ENCODE measurements around the gene LIN7C. TPM values are rescaled to one million over a fixed set of nuclear protein-coding genes. Genes with fewer than 3 reads are reported as not detected.

LIN7C gene
- total RNA-seq, 3 donors from 2014 or later (not counting 1 experiment from before 2014, with no cell fraction given), result 16.4 to 25.3 (median 22.5) TPM

DNA sequence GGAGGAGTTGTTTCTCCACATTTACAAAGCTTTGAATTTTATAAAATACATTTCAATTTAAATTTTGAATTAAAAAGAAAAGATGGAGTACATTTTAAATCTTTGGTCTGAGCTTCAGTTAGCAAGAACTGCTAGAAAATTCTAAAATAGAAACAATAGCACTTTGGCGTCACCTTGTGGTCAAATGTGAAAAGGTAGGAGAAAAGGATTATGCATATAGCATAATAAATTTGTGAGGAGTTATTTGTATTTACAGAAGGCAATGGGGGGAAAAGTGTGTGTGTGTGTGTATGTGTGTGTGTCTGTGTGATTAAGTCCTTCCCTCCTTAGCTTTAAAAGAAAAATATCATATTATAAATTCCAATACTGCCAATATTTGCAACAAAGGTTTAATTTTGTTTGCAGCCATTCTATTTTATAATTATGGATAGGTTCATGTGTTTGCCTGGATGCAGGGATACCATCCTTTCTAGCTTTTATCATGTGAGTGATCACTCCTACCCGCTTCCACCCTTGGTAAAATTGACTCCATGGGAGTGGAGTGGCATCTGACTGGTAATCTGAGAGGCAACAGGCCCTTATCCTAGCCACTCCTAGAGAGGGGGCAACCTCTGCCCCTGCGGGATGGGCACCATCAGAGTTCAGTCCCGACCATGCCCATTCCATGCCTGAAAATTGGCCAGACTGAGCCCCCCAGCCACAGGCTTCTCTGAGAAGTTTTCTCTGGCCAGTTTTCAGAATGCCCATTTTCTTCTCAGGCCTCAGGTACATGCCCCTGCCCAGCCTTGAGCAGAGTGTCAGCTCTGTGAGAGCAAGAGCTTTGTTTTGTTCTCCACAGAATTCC, 20.4 kb downstream of the LIN7C start:
- H3K27ac Mint-ChIP-seq, result no peak overlapping the region

DNA sequence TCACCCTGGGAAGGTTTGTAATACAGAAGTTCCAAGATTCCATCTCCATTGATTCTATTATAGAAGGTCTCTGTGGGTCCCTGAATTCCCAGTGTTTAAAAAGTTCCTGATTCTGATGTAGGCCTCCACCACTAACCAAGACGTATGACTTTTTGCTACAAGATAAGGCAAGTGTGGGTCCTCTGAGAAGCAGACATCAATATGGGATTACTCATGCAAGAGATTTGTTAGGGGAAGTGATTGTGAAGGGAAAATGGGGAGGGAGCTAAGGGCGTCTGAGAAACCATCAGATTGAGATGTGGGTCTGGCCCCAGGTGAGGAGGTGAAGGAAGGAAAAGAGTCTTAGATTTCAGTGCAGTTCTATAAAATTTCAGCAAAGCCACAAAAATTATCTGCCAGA, 23.8 kb downstream of the LIN7C start:
- no peak overlapping the region for H3K4me3 Mint-ChIP-seq
- Histone ChIP-seq H3K36me3 (ENCODE audit: control insufficient read depth, insufficient read depth, low read length) (no peaks in the 10 kb centered on the region), H3K27me3 (ENCODE audit: control insufficient read depth, insufficient read depth, low read length) (no peaks in the 10 kb centered on the region), H3K27ac (ENCODE audit: low read length) (no peak overlapping the region), H3K4me3 (ENCODE audit: low read length) (no peak overlapping the region), H3K9me3 (ENCODE audit: control insufficient read depth, insufficient read depth, low read length) (no peaks in the 10 kb centered on the region), H3K4me1 (ENCODE audit: control insufficient read depth, insufficient read depth, low read length) (no peaks in the 10 kb centered on the region)
- no peaks in the 10 kb centered on the region for H3K4me1 Mint-ChIP-seq
- ATAC-seq (no peak), DNase-seq (no peak)
- TF ChIP-seq, protein P1, sequence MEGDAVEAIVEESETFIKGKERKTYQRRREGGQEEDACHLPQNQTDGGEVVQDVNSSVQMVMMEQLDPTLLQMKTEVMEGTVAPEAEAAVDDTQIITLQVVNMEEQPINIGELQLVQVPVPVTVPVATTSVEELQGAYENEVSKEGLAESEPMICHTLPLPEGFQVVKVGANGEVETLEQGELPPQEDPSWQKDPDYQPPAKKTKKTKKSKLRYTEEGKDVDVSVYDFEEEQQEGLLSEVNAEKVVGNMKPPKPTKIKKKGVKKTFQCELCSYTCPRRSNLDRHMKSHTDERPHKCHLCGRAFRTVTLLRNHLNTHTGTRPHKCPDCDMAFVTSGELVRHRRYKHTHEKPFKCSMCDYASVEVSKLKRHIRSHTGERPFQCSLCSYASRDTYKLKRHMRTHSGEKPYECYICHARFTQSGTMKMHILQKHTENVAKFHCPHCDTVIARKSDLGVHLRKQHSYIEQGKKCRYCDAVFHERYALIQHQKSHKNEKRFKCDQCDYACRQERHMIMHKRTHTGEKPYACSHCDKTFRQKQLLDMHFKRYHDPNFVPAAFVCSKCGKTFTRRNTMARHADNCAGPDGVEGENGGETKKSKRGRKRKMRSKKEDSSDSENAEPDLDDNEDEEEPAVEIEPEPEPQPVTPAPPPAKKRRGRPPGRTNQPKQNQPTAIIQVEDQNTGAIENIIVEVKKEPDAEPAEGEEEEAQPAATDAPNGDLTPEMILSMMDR (IDR thresholded peaks at IDR 0.05), result no peak
- no peaks in the 10 kb centered on the region for H3K27me3 Mint-ChIP-seq (ENCODE audit: low read depth in 2 of 2)
- no peaks in the 10 kb centered on the region for H3K9me3 Mint-ChIP-seq
- H3K36me3 Mint-ChIP-seq, result no peaks in the 10 kb centered on the region
- H3K27ac Mint-ChIP-seq, result no peak overlapping the region
- WGBS (ENCODE audit: insufficient coverage), result 85% methylated on average over 2 of the region's 2 CpGs
- intact Hi-C loops (cut with micrococcal nuclease), result no loop called here

More for the DNA sequence above, 20.4 kb downstream of the LIN7C start:
- H3K9me3 Mint-ChIP-seq, result no peaks in the 10 kb centered on the region
- ATAC-seq, result peak in 2 of 3 donors; percentile 61 to 64
- H3K27ac ChIP-seq (ENCODE audit: low read length), result no peak overlapping the region
- TF ChIP-seq, protein P1 (IDR thresholded peaks at IDR 0.05), result peak; percentile 85
- H3K36me3 ChIP-seq (ENCODE audit: control insufficient read depth, insufficient read depth, low read length), result peaks cover 2% of the 10 kb centered on the region
- H3K4me1 Mint-ChIP-seq, result no peaks in the 10 kb centered on the region
- peak in 1 of 2 donors; percentile 75 for DNase-seq
- intact Hi-C loops (cut with micrococcal nuclease), result loop anchor here (2.0 kb wide), 1 partner anchor 1201 kb away; no protein-coding TSS in a partner anchor
- no peaks in the 10 kb centered on the region for H3K4me1 ChIP-seq (ENCODE audit: control insufficient read depth, insufficient read depth, low read length)
- no peaks in the 10 kb centered on the region for H3K27me3 ChIP-seq (ENCODE audit: control insufficient read depth, insufficient read depth, low read length)
- H3K36me3 Mint-ChIP-seq, result no peaks in the 10 kb centered on the region
- H3K4me3 Mint-ChIP-seq, result no peak overlapping the region
- no peaks in the 10 kb centered on the region for H3K27me3 Mint-ChIP-seq (ENCODE audit: low read depth in 2 of 2)
- no peak overlapping the region for H3K4me3 ChIP-seq (ENCODE audit: low read length)
- WGBS (ENCODE audit: insufficient coverage), result 49% methylated on average over 4 of the region's 4 CpGs
- no peaks in the 10 kb centered on the region for H3K9me3 ChIP-seq (ENCODE audit: control insufficient read depth, insufficient read depth, low read length)

DNA sequence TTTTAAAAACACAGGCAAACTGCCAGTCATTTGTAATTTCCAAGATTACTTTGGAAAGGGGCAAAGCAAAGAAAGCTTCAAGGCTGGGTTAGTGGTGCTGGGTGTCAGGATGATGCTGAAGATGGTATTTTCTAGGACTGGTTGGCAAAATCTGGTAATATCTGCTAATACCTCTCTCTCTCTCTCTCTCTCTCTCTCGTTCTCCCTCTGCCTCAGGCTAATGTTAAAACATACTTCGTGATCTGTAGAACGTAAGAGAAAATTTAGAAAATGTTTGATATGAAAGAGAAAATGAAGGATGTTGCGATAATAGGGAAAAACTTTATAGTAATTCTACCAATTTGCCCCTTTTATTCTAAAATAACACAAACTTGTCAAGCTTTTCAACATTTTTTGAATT, 24.6 kb downstream of the LIN7C start:
- H3K9me3 ChIP-seq (ENCODE audit: control insufficient read depth, insufficient read depth, low read length), result no peaks in the 10 kb centered on the region
- no peaks in the 10 kb centered on the region for H3K9me3 Mint-ChIP-seq
- DNase-seq, result no peak
- no peaks in the 10 kb centered on the region for H3K4me1 ChIP-seq (ENCODE audit: control insufficient read depth, insufficient read depth, low read length)
- TF ChIP-seq, protein P1 (IDR thresholded peaks at IDR 0.05), result no peak
- H3K27me3 ChIP-seq (ENCODE audit: control insufficient read depth, insufficient read depth, low read length), result no peaks in the 10 kb centered on the region
- H3K36me3 ChIP-seq (ENCODE audit: control insufficient read depth, insufficient read depth, low read length), result no peaks in the 10 kb centered on the region
- H3K27ac ChIP-seq (ENCODE audit: low read length), result no peak overlapping the region
- H3K4me3 ChIP-seq (ENCODE audit: low read length), result no peak overlapping the region
- no peak overlapping the region for H3K27ac Mint-ChIP-seq
- no peaks in the 10 kb centered on the region for H3K36me3 Mint-ChIP-seq
- no peak overlapping the region for H3K4me3 Mint-ChIP-seq
- WGBS (ENCODE audit: insufficient coverage), result no CpG with 5 or more reads among the region's 4 CpGs
- H3K27me3 Mint-ChIP-seq (ENCODE audit: low read depth in 2 of 2), result no peaks in the 10 kb centered on the region
- no peak for ATAC-seq
- H3K4me1 Mint-ChIP-seq, result no peaks in the 10 kb centered on the region
- intact Hi-C loops (cut with micrococcal nuclease), result no loop called here
